Activated T-helper 1 cell treated with anti-CD3 and anti-CD28 coated beads, Interleukin-12 subunit alpha, Interleukin-12 subunit beta, Interleukin-2, Interleukin-4 antibody, amounts not matched to agents 30 ng/mL and 10 ng/mL and 1 ng/mL, durations not matched to agents 14 hours and 24 hours and 36 hours (primary cell): ENCODE measurements around the gene IER3. TPM values are rescaled to one million over a fixed set of nuclear protein-coding genes. Genes with fewer than 3 reads are reported as not detected.
A peak's percentile ranks its signal among the peaks of the same experiment; 100 is the strongest.

Experiments used
- DNase-seq: peaks from one replicate; pipeline ENCODE4 v3.0.0; 2021; ENCODE audit warnings: low spot score
- H3K27ac Mint-ChIP-seq: one replicate; pipeline ENCODE4 v1.8.0; 2021; ENCODE audit warnings: mild to moderate bottlenecking, mixed read lengths
- H3K27me3 Mint-ChIP-seq: one replicate; pipeline ENCODE4 v1.8.0; 2022; ENCODE audit warnings: mild to moderate bottlenecking, moderate library complexity, mixed read lengths; ENCODE audit not compliant: insufficient read depth
- H3K36me3 Mint-ChIP-seq: one replicate; pipeline ENCODE4 v1.8.0; 2021; ENCODE audit warnings: low read depth, mixed read lengths
- H3K4me1 Mint-ChIP-seq: one replicate; pipeline ENCODE4 v1.8.0; 2021; ENCODE audit warnings: low read depth, mixed read lengths
- H3K4me3 Mint-ChIP-seq: one replicate; pipeline ENCODE4 v1.8.0; 2021; ENCODE audit warnings: mild to moderate bottlenecking, moderate library complexity, mixed read lengths
- H3K9me3 Mint-ChIP-seq: one replicate; pipeline ENCODE4 v1.8.0; 2021; ENCODE audit warnings: mixed read lengths
- intact Hi-C: fragments of 100-400 bp; cut with micrococcal nuclease; formaldehyde crosslinking; loops from one replicate; pipeline ENCODE4 v1.15.1; 2024
- total RNA-seq: library from RNA; stranded (reverse); gene quantifications from 2 replicates; pipeline ENCODE4 v1.2.3, GENCODE V29; 2022

The IER3 gene
- total RNA-seq, 1 donor from 2014 or later: 578 TPM

DNA sequence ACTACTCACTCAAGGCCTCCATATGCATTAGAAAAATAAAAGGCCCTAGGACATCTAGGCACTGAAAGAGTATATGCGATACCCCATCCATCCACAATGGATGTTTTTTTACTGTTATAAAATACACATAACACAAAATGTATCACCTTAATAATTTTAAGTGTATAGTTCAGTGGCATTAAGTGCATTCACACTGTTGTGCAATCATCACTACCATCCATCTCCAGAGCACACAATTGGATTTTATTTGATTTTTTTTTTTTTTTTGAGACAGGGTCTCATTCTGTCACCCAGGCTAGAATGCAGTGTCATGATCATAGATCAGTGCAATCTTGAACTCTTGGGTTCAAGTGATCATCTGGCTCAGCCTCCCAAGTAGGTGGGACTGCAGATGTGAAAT lies 30.1 kb downstream of the IER3 start:
- no peak overlapping the region for H3K27ac Mint-ChIP-seq
- H3K36me3 Mint-ChIP-seq: peaks cover 56% of the 10 kb centered on the region
- intact Hi-C loops: loop anchor here (10.0 kb wide), 2 partner anchors 481 to 789 kb away; no protein-coding TSS in a partner anchor
- H3K27me3 Mint-ChIP-seq: no peaks in the 10 kb centered on the region
- no peak overlapping the region for H3K4me3 Mint-ChIP-seq
- peaks cover 63% of the 10 kb centered on the region for H3K4me1 Mint-ChIP-seq
- no peaks in the 10 kb centered on the region for H3K9me3 Mint-ChIP-seq
- DNase-seq: no peak

- H3K4me3 Mint-ChIP-seq: peak overlapping the region; percentile 38
- H3K4me1 Mint-ChIP-seq: peaks cover 63% of the 10 kb centered on the region
- DNase-seq: no peak
- H3K27ac Mint-ChIP-seq: peak overlapping the region; percentile 59
- no peaks in the 10 kb centered on the region for H3K27me3 Mint-ChIP-seq
- intact Hi-C loops: loop anchor here (10.0 kb wide), 2 partner anchors 482 to 788 kb away; no protein-coding TSS in a partner anchor
- H3K9me3 Mint-ChIP-seq: no peaks in the 10 kb centered on the region
- H3K36me3 Mint-ChIP-seq: peaks cover 63% of the 10 kb centered on the region
Measured at GRCh38 chr6:30712441-30712945, 31.9 kb downstream of the IER3 start.

DNA sequence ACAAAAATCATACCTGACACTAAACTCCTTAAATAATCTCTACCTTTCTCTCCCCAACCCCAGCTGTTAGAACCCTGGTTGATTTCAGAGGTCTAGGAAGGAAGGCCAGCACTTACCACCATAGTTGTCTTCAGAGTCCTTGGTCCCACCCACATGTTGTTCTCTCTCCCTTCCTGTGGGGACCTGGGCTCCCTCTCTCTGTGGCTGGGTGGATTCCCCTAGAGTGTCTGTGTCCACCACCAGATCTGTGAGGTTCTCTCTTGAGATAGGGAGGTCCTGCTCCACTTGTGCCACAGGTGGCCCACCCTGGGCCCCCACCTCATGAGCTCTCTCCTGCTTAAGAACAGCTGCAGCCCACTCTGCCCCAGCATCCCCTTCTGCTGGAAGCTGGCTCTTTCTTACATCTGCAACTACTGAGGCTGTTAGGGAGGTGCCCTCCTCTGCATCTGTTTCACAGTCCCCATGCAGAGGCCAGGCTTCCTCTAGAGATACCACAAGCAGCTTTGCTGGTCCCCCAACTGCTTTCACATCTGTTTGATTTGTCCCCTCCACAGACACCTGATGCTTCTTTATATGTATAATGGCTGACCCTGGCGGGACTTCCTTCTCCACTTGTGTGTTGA lies 32.5 kb downstream of the IER3 start:
- intact Hi-C loops: loop anchor here (10.0 kb wide), 2 partner anchors 483 to 787 kb away; no protein-coding TSS in a partner anchor
- Mint-ChIP-seq H3K27me3 (no peaks in the 10 kb centered on the region), H3K9me3 (no peaks in the 10 kb centered on the region), H3K36me3 (peaks cover 64% of the 10 kb centered on the region), H3K27ac (peak overlapping the region; percentile 59), H3K4me1 (peaks cover 58% of the 10 kb centered on the region), H3K4me3 (peak overlapping the region; percentile 38)
- no peak for DNase-seq

- Mint-ChIP-seq H3K4me3 (no peak overlapping the region), H3K4me1 (peaks cover 37% of the 10 kb centered on the region), H3K27ac (no peak overlapping the region), H3K27me3 (no peaks in the 10 kb centered on the region), H3K36me3 (peaks cover 62% of the 10 kb centered on the region), H3K9me3 (no peaks in the 10 kb centered on the region)
- no peak for DNase-seq
- intact Hi-C loops: no loop called here
Measured at GRCh38 chr6:30709101-30709868, 35.1 kb downstream of the IER3 start.

GRCh38 chr6:30707281-30707850 lies 37.0 kb downstream of the IER3 start:
- Mint-ChIP-seq H3K27ac (peak overlapping the region; percentile 52), H3K36me3 (peaks cover 63% of the 10 kb centered on the region), H3K4me1 (peaks cover 25% of the 10 kb centered on the region), H3K9me3 (no peaks in the 10 kb centered on the region), H3K27me3 (no peaks in the 10 kb centered on the region), H3K4me3 (no peak overlapping the region)
- intact Hi-C loops: no loop called here
- no peak for DNase-seq

DNA sequence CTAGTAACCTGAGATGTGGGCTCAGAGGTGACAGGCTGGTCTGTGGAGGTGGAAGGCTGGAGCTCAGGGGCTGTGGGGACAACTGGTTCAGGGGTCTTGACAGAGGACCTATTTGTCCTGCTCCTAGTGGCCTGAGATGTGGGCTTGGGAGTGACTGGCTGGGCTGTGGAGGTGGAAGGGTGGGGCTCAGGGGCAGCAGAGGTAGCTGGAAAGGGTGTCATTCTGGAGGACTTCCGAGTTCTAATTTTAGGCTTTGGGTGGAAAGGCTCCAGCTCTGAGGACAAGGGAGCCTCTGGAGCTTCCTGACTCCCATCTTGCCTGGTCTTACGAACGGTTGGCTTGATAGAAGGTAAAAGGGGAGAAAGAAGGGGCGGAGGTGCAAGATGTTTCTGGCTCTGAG lies 38.7 kb downstream of the IER3 start:
- H3K4me3 Mint-ChIP-seq: no peak overlapping the region
- no peaks in the 10 kb centered on the region for H3K9me3 Mint-ChIP-seq
- DNase-seq: no peak
- no peaks in the 10 kb centered on the region for H3K27me3 Mint-ChIP-seq
- peaks cover 8% of the 10 kb centered on the region for H3K4me1 Mint-ChIP-seq
- intact Hi-C loops: no loop called here
- H3K27ac Mint-ChIP-seq: no peak overlapping the region
- peaks cover 52% of the 10 kb centered on the region for H3K36me3 Mint-ChIP-seq

DNA sequence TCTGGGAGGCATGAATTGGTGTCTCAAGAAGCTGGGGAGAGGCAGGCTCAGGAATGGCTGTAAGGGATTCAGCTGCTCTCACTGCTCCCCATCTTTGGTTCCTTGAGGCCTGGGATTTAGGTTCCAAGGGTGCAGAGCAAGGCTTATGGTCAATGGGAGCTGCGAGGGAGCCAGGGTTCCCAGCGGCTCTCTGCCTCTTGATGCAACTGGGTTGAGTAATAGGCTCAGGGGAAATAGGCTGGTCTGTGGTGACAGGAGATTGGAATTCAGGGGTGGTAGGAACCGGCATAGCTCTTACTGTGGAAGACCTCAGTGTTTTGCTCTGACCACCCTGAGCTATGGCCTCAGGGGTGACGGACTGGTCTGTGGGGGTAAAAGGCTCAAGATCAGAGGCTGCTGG lies 40.5 kb downstream of the IER3 start:
- intact Hi-C loops: no loop called here
- DNase-seq: no peak
- peaks cover 7% of the 10 kb centered on the region for H3K4me1 Mint-ChIP-seq
- no peak overlapping the region for H3K4me3 Mint-ChIP-seq
- H3K27me3 Mint-ChIP-seq: no peaks in the 10 kb centered on the region
- H3K27ac Mint-ChIP-seq: no peak overlapping the region
- H3K9me3 Mint-ChIP-seq: no peaks in the 10 kb centered on the region
- H3K36me3 Mint-ChIP-seq: peaks cover 49% of the 10 kb centered on the region

GRCh38 chr6:30703011-30703410 lies 41.3 kb downstream of the IER3 start:
- Mint-ChIP-seq H3K27me3 (no peaks in the 10 kb centered on the region), H3K36me3 (peaks cover 46% of the 10 kb centered on the region), H3K4me1 (peaks cover 5% of the 10 kb centered on the region), H3K4me3 (no peak overlapping the region), H3K27ac (no peak overlapping the region), H3K9me3 (no peaks in the 10 kb centered on the region)
- no peak for DNase-seq
- intact Hi-C loops: no loop called here

DNA sequence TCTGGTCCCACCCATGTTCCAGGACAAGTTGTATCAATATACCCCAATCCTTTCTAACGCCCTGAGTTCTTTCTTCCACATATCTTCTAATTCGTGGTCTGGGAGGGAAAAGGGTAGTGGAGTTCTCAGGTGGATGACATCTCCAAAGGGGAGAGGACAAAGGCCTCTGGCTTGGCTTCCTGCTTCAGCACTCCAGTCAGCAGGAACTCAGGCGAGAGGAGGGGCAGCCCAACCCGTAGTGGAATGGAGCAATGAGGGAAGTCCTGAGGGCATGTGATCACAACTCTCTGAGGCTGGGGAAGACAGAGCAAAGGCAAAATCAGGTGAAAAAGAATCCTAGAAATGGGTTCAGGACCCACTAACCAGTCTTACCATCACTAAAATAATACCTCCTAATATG lies 44.0 kb downstream of the IER3 start:
- no peaks in the 10 kb centered on the region for H3K9me3 Mint-ChIP-seq
- H3K27me3 Mint-ChIP-seq: no peaks in the 10 kb centered on the region
- H3K4me1 Mint-ChIP-seq: no peaks in the 10 kb centered on the region
- H3K27ac Mint-ChIP-seq: no peak overlapping the region
- no peak overlapping the region for H3K4me3 Mint-ChIP-seq
- intact Hi-C loops: no loop called here
- H3K36me3 Mint-ChIP-seq: peaks cover 33% of the 10 kb centered on the region
- DNase-seq: no peak

GRCh38 chr6:30696432-30696831 lies 47.9 kb downstream of the IER3 start:
- H3K9me3 Mint-ChIP-seq: no peaks in the 10 kb centered on the region

More at GRCh38 chr6:30696432-30696831, 47.9 kb downstream of the IER3 start:
- H3K4me1 Mint-ChIP-seq: peaks cover 3% of the 10 kb centered on the region
- no peak overlapping the region for H3K27ac Mint-ChIP-seq
- no peak for DNase-seq
- intact Hi-C loops: no loop called here
- H3K36me3 Mint-ChIP-seq: peaks cover 4% of the 10 kb centered on the region
- H3K4me3 Mint-ChIP-seq: no peak overlapping the region
- peaks cover 2% of the 10 kb centered on the region for H3K27me3 Mint-ChIP-seq

Other genes with a start within 250 kb of the IER3 start
- gene GNL1, start 188.1 kb downstream of the IER3 start, total RNA-seq: 86.3 and 92.4 TPM in 2 replicates
- gene PRR3, start 187.3 kb downstream of the IER3 start, total RNA-seq: 41.6 and 42.1 TPM in 2 replicates
- 115 and 120 TPM in 2 replicates for gene ABCF1, start 173.1 kb downstream of the IER3 start, total RNA-seq
- 124 and 126 TPM in 2 replicates for gene PPP1R10, start 127.3 kb downstream of the IER3 start, total RNA-seq
- 75.5 and 77.7 TPM in 2 replicates for gene MRPS18B, start 126.7 kb downstream of the IER3 start, total RNA-seq
- gene ATAT1, start 117.7 kb downstream of the IER3 start, total RNA-seq: 11.6 and 13.4 TPM in 2 replicates
- 23.9 and 36.0 TPM in 2 replicates for gene C6orf136, start 97.4 kb downstream of the IER3 start, total RNA-seq
- 52.0 and 54.2 TPM in 2 replicates for gene DHX16, start 71.5 kb downstream of the IER3 start, total RNA-seq
- gene PPP1R18, start 57.9 kb downstream of the IER3 start, total RNA-seq: 203 and 213 TPM in 2 replicates
- gene NRM, start 53.6 kb downstream of the IER3 start, total RNA-seq: 15.5 and 15.9 TPM in 2 replicates
- gene MDC1, start 27.3 kb downstream of the IER3 start, total RNA-seq: 93.7 and 95.7 TPM in 2 replicates
- gene TUBB, start 24.2 kb downstream of the IER3 start, total RNA-seq: 1,001 and 1,002 TPM in 2 replicates
- gene FLOT1, start 1.9 kb downstream of the IER3 start, total RNA-seq: 252 and 262 TPM in 2 replicates
- 21.4 and 24.8 TPM in 2 replicates for gene DDR1, start 140.0 kb upstream of the IER3 start, total RNA-seq
- gene GTF2H4, start 163.7 kb upstream of the IER3 start, total RNA-seq: 65.3 and 71.3 TPM in 2 replicates
- 74.0 and 76.0 TPM in 2 replicates for gene VARS2, start 169.7 kb upstream of the IER3 start, total RNA-seq
- gene SFTA2, start 187.6 kb upstream of the IER3 start, total RNA-seq: not detected in 2 replicates
- gene MUCL3, start 196.4 kb upstream of the IER3 start, total RNA-seq: not detected in 2 replicates
- gene MUC21, start 239.2 kb upstream of the IER3 start, total RNA-seq: not detected in 2 replicates